HG02610 (cell line): ENCODE measurements around the gene TKTL1.

Source experiments
- ATAC-seq: cut with Tn5 transposase; IDR thresholded peaks from one replicate; pipeline ENCODE4 v1.9.1; 2021; ENCODE audit warnings: mild to moderate bottlenecking, moderate library complexity; ENCODE audit not compliant: unreplicated experiment

TKTL1 gene

GRCh38 chrX:154373340-154374306, 78.0 kb downstream of the TKTL1 start:
- no peak for ATAC-seq

DNA sequence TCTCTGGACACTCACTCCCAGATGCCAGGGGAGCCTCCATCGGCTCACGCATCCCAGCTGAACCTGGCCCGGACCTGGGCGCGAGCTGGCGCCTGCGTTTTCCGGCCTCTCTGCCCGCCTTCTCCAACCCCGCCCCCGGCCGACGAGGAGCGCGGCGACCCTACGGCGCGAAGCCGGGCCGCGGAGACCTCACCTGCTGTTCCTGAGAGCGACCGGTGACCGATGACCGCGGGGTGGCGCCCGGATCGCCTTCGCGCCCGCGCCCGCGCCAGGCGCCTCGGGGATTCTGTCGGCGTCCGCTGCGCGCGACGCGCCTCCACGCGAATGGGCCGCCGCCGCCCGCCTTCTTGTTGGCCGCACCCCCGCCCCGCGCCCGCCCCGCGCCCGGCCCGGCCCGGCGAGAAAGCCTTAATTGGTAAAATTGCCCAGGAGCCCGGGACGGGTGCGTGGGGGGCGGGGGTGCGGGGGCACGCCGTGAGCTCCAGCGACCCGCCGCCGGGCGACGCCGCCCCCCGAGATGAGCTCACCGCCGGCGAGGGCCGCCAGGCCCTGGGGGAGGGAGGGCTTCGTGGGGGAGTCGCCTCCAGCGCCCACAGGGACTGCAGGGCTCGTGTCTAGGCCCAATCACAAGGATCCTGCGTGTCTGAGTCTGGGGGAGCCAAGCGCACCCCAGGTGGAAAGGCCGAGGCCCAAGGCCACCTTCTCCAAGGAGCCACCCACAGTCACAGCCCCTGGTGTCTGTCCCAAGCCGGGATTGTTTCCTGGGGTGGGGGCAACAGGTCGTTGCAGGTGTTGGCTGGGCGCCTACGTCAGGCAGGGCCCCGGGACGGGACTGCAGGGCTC, 78.9 kb downstream of the TKTL1 start, which contains the start of gene FLNA:
Gene FLNA, minus strand, starts transcription at position 322 of the 843 bp plus-strand sequence. CDS start 3,389 bp downstream, outside the sequence.
- no peak for ATAC-seq

DNA sequence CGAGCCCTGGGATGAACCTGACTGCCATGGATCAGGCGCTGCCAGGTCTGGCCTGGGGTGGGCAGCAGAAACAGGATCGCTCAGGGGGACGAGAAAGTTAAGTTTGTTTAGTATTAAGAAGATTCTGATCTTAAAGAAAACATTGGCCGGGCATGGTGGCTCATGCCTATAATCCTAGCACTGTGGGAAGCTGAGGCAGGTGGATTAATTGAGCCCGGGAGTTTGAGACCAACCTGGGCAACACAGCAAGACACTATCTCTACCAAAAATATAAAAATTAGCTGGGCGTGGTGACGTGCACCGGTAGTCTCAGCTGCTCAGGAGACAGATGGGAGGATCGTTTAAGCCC, 79.5 kb downstream of the TKTL1 start:
- ATAC-seq: no peak

- no peak for ATAC-seq
These were observed 81.2 kb downstream of the TKTL1 start for GRCh38 chrX:154376774-154377173.

- ATAC-seq: peak; percentile 0
These were observed 82.6 kb downstream of the TKTL1 start for GRCh38 chrX:154378059-154378798.

- ATAC-seq: peak; percentile 89
These were observed 83.4 kb downstream of the TKTL1 start, which contains the start of gene EMD for GRCh38 chrX:154378799-154379568. Gene EMD, plus strand, starts transcription at chrX:154379295. Its CDS starts 190 bp downstream, at chrX:154379485.

DNA sequence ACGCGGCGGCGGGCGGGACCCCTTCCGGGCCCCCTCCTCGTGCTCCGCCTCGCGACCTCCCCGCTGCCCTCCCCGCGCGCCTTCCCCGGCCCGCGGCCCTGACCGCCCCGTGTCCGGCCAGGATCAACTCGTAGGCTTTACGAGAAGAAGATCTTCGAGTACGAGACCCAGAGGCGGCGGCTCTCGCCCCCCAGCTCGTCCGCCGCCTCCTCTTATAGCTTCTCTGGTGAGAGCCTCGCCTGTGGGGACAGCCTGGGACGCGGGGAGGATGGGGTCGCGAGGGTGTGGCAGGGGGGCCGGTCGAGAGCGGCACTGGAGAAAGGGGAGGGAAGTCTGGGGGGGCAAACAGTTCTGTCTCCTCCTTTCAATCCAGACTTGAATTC, 84.0 kb downstream of the TKTL1 start:
- ATAC-seq: no peak
